Body of pancreas (tissue), 4 donors: ENCODE results near the gene AGRP.

Experiments used
- CTCF ChIP-seq, 7 experiments: fragments of 450-650 bp in 4 of 7; fragments of 200-600 bp in 3 of 7; sonication (generic) in 3 of 7; IDR thresholded peaks; one replicate each; pipeline ENCODE4 v1.5.1; 2016 to 2019; ENCODE audit warnings: antibody characterized with exemption in 7 of 7
- POLR2A ChIP-seq, 3 donors: fragments of 450-650 bp; IDR thresholded peaks; one replicate each; pipeline ENCODE4 v1.6.1; 2016; ENCODE audit warnings: antibody characterized with exemption in 3 of 3, mild to moderate bottlenecking in 2 of 3

- TF ChIP-seq CTCF (IDR thresholded peaks at IDR 0.05): no peak
- TF ChIP-seq POLR2A (IDR thresholded peaks at IDR 0.05): peak; percentile 51 to 71 (median 67)
Measured at GRCh38 chr16:67528870-67529581, 45.7 kb upstream of the AGRP start.
